GM19025 (cell line): ENCODE measurements around the gene RBBP7.

Source experiments
- ATAC-seq: cut with Tn5 transposase; IDR thresholded peaks from one replicate; pipeline ENCODE4 v1.9.1; 2021; ENCODE audit warnings: mild to moderate bottlenecking, low read depth, moderate library complexity; ENCODE audit not compliant: unreplicated experiment

Gene RBBP7

DNA sequence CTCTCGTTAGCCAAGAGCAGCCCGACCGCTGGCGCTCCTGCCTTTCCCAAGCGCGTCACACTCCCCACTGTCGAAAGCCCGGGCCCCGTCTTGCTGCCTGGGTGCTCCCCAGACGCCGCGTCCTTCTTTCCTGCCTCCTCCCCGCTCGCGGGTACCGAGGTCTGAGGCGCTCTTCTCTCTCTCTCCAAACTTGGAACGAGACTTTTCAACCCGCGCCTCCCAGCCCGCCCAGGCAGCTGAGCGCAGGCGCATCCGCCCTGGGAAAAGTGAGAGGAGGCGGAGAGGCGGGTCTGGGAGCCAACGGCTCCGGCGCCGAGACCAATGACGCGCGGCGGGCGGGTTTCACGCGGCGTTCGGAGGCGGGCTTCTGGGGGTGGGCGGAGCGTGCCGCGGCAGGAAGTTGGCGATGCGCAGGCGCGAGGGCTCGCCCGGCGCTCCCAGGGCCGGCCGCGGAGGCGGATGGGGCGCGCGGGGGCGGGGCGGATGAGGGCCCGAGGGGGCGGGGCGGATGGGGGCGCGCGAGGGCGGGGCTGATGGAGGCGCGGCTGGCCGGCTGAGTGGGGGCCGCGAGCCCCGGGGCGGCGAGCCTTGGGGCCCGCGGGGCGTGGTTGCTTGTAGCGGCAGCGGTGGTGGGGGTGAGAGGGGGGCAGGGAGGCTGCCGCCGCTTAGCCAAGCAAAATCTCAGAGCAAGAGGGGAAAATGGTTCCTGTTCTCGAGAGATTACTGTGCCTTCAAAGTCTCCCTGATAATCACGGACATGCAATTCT is at the start of gene RBBP7:
RBBP7 (minus strand) TSS at position 268 of the 767 bp plus-strand sequence. CDS start 309 bp downstream, outside the sequence.
- peak; percentile 70 for ATAC-seq

DNA sequence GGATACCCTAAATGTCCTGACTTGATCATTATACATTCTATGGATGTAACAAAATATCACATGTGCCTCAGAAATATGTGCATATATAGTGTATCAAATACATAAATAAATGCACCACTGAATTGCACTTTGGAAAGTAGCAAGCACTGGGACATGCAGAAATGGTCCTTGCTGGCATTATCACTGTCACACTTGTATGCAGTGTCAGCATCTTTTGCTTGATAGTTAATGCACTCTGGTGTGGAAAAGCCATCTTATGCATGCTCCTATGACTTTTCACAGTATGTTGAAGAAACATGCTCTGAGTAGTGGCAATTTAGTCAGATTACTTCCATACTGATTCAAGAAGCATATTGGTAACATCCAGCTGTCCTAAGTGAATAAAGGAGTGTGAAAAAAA is 48.8 kb upstream of the RBBP7 start:
- no peak for ATAC-seq

DNA sequence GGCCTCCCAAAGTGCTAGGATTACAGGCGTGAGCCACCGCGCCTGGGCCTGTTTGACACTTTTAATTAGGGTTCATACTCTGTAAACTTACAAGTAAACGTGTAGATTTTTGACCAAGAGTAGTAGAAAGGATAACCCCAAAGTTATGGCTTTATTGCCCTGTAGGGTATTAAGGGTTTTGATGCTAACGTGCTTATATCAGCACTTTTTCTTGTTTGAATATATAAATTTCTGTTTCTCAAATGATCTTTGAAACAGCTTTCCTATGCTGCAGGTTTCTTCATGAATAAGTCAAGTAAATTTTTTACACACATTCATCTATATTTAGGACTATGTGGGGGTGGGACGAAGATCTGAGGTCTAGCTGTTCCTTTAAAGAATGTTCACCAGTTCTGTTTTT is 47.0 kb upstream of the RBBP7 start:
- no peak for ATAC-seq

DNA sequence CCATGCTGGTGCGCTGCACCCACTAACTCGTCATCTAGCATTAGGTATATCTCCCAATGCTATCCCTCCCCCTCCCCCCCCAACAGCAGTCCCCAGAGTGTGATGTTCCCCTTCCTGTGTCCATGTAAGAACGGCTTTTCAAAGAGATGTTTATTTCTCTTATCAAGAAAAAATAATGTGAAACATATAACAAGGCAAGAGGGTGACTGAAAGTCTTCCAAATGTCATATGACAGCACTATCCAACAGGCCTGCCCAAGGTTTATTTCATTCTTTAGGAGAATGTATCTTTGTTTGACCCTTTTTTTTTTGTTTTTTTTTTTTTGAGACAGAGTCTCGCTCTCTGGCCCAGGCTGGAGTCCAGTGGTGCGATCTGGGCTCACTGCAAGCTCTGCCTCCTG is 46.4 kb upstream of the RBBP7 start:
- ATAC-seq, result no peak

DNA sequence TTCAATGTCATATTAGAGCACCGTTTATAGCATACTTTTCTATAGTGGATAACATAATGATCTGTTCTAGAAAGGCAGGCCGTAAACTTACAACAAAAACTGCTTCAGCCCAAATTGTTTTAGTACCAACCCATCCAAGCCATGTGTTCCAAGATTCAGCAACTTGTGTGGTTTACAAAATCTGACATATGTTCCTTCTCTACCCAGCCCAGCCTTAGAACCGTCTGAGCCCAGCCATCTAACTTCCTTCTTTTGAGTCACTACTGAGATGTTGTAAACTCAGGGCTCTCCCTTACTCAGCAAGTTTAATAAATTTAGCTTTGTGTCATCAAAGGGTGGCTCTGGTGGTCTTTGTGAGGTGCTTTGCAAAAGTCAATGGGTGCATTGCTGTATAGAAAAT is 43.9 kb upstream of the RBBP7 start:
- no peak for ATAC-seq

DNA sequence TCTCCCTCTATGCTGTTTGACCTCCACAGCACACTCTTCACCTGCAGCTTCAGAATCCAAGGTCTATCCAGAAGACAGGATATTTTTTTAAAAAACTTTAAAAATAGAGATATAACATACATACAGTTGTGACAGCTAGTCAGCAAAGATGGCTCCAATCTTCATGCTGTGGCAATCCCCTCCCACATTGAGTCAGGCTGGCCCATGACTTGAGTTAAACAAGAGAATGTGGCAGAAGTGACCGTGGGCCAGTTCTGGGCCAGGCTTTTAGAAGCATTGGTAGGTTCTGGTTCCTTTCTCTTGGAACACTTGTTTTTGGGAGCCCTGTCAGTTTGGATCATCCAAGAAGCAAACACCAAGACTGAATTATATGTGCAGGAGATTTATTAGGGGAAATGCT is 40.2 kb upstream of the RBBP7 start:
- no peak for ATAC-seq

DNA sequence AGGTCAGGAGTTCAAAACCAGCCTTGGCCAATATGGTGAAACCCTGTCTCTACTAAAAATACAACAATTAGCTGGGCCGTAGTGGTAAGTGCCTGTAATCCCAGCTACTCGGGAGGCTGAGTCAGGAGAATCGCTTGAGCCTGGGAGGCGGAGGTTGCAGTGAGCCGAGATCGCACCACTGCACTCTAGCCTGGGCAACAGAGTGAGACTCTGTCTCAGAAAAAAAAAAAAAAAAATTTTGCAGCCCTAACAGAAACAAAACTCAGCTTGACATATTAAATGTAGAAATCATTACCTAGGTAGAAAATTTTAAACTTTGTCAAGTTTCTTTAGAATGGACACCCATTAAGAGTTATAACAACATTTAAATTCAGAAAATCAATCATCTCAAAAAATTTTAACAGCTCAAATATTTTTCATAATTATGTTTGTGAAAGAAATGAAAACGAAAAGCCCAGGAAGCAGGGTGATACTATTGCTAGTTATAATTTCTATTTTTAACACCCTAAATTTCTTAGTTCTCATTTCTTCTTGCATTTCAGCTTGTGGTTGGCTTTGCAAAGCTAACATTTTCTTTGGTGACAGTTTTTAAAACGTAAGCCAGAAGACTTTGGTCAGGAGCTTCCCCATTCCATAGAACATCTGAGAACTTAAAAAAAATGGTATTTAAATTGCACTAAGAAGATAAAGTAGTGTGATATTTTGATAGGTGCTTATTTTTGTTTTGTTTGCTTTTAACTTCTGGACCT is 33.3 kb upstream of the RBBP7 start:
- ATAC-seq, result no peak

DNA sequence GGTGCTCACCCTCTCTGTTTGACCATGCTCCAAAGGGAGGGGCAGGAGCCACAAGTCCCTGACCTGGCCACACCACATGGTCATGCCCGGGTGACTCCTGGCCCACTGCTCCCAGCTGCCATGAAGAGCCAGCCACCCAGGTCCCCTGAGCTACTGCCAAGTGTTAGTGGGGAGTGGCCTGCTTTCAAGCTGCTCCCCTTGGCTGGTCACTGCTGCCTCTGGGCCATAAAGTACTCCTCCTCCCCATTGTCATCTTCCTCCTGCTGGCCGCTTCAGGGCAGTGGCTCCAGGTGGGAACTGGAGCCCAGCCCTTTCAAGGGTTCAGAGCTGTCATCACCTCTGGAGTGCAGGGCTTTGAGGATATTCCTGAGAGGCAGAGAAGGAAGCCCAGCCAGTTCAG is 27.3 kb upstream of the RBBP7 start:
- ATAC-seq, result no peak

DNA sequence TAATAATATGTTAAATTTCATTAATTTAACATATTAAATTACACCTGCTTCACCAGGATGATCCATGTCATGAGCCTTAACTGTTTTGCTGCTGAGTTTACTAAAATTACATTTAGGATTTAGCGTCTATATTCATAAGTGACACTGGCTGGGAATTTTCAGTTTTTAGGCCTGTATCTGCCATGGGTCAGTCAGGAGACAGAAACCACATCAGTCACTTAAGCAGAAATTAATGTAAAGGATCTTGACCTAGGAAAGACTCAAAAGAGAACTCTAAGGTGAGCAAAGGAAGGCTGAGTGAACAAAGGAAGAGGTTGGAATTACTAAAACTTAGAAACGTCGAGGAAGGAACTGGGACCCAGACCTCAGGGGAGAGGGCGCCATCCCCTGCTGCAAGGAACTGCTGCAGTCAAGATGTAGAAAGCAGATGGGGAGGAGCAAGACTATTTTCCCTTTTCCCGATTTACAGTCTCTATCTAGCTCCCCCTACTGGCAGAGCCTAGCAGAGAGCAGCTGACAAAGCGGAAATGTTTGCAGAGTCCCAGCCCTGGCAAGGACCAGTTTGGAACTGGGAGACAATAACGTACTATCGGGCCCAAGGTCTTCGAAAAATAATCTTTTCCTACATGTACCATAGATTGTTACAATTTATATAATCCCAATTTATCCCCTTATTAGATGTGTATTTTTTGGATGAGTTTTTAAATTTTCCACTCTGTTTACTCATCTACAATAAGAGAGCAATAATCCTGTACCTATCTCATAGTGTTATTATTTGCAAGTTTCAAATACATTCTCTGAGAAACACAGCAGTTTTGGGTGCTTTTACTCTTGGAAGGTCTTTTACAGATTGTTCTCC is 22.6 kb upstream of the RBBP7 start:
- no peak for ATAC-seq

DNA sequence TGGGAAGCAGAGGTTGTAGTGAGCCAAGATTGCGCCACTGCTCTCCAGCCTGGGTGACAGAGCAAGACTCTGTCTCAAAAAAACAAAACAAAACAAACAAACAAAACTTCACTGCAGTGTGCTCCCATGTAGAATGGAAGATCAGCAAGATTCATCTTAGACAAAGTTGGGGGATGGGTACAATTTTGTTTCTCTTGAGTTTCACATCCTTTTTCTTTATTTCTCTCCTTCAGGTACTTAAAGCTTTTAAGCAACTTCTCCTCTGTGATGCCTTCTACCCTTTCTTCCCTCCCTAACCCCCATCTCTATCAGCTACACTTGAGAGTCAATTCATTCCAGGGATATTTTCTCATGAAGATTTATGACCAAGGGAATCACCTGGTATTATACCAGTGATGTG is 15.5 kb upstream of the RBBP7 start:
- ATAC-seq, result no peak

DNA sequence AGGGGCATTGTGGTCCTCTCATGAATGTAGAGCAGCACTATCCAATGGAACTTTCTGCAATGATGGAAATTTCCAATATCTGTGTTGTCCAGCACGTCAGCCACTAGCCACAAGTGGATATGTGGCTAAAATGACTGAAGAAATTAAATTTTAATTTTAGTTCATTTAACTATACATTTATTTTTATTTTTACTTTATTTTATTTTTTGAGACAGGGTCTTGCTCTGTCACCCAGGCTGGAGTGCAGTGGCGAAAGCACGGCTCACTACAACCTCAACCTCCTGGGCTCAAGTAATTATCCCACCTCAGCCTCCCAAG is 13.3 kb upstream of the RBBP7 start:
- ATAC-seq, result no peak

DNA sequence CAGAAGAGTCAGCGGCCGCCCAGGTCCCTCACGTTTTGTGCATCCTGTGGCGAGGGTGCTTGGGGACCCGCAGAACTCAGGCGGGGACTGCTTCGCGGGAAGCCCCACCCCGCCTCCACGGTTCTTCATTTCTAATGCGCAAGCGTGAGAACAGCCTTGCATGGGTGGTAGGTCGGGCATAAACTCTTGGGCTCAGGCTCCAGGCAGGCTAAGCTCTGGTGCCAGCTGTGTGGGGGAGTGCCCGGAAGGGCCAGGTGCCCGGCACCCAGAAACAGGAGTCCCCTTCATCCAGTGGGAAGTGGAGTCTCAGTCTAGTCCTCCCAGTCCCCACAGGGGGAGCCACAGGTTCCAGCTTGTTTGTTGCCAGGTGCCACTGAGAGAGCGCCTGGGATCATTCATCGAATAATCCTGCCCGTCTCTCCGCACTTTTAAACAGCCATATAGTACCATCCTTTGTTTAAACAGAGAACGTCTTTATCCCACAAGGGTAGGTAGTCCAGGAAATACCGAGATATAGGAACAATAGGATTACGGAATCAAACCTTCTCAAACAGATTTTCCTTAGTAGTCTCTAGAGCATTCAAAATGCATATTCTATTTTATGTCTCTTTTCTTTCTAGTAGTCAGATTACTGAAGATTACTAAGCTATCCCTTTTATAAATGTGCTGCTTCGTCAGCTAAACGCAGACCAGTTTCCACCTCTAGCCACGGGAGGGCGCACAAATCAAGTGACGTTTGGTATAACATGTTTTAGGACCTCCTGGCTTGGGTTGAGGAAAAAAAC is 12.7 kb upstream of the RBBP7 start:
- peak; percentile 61 for ATAC-seq

DNA sequence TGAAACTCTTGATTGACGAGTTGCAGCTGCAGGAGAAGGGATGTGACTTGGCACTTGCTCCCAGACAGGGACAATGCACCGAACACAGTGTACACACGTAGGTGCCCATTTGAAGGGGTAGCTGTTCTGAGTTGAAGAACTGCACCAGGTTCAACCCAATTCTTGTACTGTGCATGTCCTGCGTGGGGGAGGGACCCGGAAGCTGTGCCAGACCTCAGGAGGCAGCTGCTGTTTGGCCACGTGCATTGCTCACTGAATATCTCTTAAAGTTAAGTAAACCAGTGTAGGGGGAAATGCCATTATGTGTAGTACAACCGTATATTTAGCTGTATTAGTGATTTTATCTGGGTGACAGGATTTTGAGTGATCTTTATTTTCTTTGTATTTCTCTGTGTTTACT is 12.0 kb upstream of the RBBP7 start:
- ATAC-seq, result no peak

DNA sequence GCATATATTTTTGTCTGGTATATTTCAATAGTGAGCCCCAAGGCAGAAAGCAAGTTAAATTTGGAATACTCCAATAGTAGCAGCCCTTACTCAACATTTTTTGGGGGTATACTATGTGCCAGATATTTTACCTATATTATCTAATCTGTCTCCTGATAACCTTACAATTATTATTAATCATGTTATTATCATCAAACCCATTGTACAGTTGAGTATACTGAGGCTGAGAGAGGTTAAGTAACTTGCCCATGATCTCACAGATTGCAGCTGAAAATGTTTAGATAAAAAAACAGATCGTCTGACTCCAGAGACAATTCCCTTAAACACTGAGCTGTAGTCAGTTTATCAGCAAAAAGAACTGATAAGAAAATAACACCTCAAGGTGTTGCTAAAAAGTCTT is 6.5 kb upstream of the RBBP7 start:
- no peak for ATAC-seq

DNA sequence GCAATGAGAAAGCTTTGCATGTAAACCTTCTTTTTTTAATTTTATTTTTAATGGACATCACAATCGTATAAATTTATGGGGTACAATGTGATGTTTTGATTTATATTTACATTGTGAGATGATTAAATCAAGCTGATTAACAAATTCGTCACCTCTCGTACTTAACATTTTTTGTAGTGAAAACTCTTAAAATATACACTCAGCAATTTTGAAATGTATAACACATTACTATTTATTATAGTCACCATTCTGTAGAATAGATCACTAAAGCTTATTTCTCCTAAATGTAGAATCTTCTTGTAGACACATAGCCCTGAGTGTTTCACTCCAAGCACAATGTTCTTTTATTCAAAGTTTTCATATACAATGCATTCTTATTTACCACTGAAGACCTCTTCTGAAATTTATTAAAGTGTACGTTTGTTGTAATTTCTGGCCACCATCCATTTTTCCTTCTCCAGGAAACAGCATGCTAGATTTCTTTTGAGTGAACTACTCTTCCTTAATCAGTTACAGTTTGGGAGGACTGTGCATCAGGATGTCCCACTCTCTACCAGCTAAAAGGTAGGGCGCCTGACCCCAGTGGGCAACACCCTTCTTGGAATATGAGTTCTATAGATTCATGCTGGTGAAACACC is 4.4 kb upstream of the RBBP7 start:
- no peak for ATAC-seq

DNA sequence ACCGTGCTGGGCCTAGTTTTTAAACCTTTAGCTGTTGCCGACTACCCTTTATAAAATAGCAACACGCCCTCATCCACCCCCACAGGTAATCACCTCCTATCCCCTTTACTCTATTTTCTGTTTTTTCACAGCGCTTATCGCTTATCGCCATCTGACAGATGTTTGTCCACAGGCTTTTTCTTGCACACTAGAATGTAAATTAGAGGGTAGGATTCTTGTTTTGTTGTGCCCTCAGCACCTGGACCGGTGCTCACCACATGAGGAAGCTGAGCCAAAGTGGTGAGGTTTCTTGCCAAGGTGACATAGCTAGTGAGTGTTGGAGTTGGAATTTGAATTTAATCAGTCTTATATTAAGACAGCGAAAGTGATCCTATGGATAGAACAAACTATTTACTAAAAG is 2.9 kb upstream of the RBBP7 start:
- ATAC-seq, result no peak

DNA sequence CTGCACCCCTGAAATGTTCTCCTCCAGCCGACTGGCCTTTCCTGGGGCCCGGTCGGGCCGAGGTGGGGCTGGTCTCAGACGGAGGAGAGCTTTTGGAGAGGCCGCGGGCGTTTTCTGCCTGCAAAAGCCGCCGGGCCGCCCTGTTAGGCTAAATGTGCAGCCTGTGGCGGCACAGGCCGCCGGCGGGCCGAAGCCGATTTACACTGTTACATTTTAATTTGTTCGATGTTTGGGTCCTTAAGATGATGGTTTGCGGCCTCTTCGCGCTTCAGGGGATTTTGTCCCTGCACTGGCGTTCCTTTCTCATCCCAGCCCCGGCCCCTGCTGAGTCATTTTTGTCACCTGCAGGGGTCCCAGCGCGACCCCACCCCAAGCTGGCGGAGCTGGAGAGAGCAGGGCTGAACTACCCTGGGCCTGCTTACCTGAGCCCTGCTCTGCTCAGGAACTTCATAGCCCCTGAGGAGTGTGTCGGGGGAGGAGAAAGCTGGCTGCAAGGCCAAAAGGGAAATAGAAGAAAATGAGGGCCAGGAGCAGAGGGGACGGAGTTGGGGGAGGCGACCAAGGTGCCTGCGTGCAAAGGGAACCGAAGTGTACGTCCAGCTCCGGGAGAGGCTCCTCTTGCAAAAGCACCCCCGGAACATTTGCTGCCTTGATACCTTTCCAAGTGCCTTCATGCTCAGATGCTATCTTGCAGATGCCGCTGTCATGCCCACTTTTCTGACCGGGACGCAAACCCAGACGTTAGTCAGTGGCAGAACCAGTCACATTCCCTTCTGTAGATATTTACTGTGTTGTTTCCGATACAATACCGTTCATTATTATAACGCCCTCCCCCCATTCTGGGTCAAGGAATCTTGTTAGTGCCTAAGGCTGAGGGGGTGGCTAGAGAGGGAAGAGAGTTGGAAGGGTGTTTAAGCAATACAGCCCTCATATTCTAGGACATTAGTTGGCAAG is 977 bp upstream of the RBBP7 start:
- peak; percentile 7 for ATAC-seq

DNA sequence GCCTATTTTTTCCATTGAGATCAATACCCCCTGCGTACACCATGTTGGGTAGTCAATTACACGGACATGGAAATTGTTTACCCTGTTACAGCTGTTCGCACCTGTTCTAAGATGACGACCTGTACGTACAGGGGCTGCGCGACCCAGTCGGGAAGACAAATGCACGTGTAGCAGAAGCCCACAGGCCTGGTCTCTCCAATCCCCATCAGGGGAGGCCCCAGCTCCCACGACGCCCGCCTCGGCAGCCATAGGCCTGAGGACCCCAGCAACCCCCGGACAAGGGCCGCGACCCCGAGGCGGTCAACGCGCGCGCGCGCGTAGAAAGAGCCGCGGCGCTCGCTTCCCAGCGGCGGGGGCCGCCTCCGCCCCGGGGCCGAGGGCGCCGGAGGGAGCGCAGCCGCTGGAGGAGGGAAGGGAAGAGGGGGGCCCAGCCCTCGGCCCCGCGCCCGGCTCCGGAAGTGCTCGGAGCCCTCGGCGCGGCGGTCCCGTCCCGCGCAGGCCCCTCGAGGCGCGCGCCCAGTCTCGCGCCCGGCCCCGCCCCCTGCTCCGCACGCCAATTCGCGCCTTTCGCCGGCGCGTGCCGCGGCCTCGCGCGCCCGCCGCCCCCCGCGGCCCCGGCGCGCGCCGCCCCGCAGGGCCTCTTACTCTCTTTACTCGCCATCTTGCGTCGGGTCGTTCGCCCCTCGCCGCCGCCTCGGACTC is 618 bp downstream of the RBBP7 start:
- ATAC-seq, result peak; percentile 42
